K562 (cell line): Measurements from ENCODE around the gene PAN3. TPM values are rescaled to one million over a fixed set of nuclear protein-coding genes. Genes with fewer than 3 reads are reported as not detected.
A peak's percentile ranks its signal among the peaks of the same experiment; 100 is the strongest.

Experiments used
- BRF2 ChIP-seq: IDR thresholded peaks from 3 replicates; pipeline ENCODE4 v1.6.1; 2011; ENCODE audit warnings: borderline replicate concordance, mild to moderate bottlenecking; ENCODE audit not compliant: insufficient read length, insufficient read depth
- EP300 ChIP-seq: IDR thresholded peaks from 2 replicates; pipeline ENCODE4 v1.6.1; 2012; ENCODE audit warnings: low read length, improper control_type of control experiment
- GTF2A2 ChIP-seq: IDR thresholded peaks from 2 replicates; pipeline ENCODE4 v1.6.1; 2016; ENCODE audit warnings: mild to moderate bottlenecking, missing genetic modification characterization, missing compliant biosample characterization
- HMG20B ChIP-seq: fragments of 250-450 bp; sonication (Bioruptor Pico); IDR thresholded peaks from 2 replicates; pipeline ENCODE4 v1.5.0; 2021; ENCODE audit warnings: mild to moderate bottlenecking
- HSF4 ChIP-seq: fragments of 250-450 bp; sonication (Bioruptor Pico); IDR thresholded peaks from 2 replicates; pipeline ENCODE4 v2.1.2; 2022; ENCODE audit warnings: mild to moderate bottlenecking, moderate library complexity, borderline replicate concordance
- POLR2G ChIP-seq: fragments of 200-400 bp; formaldehyde crosslinking; IDR thresholded peaks from 2 replicates; pipeline ENCODE4 v1.6.1; 2017; ENCODE audit warnings: low read depth, mild to moderate bottlenecking, antibody characterized with exemption, low read length, moderate library complexity
- REST ChIP-seq, 2 experiments: fragments of 450-650 bp; formaldehyde crosslinking in 1 of 2; IDR thresholded peaks; 2 replicates each; pipeline versions ENCODE4 v1.4.0 to v1.6.1; 2014 to 2020; ENCODE audit warnings: mild to moderate bottlenecking in 2 of 2, borderline replicate concordance in 1 of 2, low read depth in 1 of 2
- SRSF9 ChIP-seq: fragments of 200-400 bp; formaldehyde crosslinking; IDR thresholded peaks from 2 replicates; pipeline ENCODE4 v1.6.1; 2017; ENCODE audit warnings: low read depth, low read length, borderline replicate concordance
- STAT5B ChIP-seq: fragments of 250-450 bp; sonication (Bioruptor Pico); IDR thresholded peaks from 2 replicates; pipeline ENCODE4 v1.8.0; 2021; ENCODE audit warnings: mild to moderate bottlenecking, inconsistent platforms
- ZNF354B ChIP-seq: fragments of 250-450 bp; sonication (Bioruptor Pico); IDR thresholded peaks from 2 replicates; pipeline ENCODE4 v1.4.0; 2020
- ZNF583 ChIP-seq: fragments of 250-450 bp; sonication (Bioruptor Pico); IDR thresholded peaks from 2 replicates; pipeline ENCODE4 v1.4.0; 2020
- polyA plus RNA-seq, 8 experiments: library from polyadenylated mRNA; depleted of rRNA in 4 of 8; stranded (reverse) in 5 of 8; unstranded in 3 of 8; fragments of >200 nt; fragmentation: Nextera tagmentation in 2 of 8; fragmentation: Illumina TruSeq in 1 of 8; extraction: Ambion mirVana in 2 of 8; extraction: Trizol in 1 of 8; gene quantifications; 2 replicates each; pipeline versions ENCODE4 v1.2.1 to v1.2.3, GENCODE V29; 2011 to 2014; ENCODE audit warnings: inconsistent platforms in 1 of 8, missing spikeins in 1 of 8
- total RNA-seq, 7 experiments: library from RNA; depleted of rRNA in 6 of 7; stranded (reverse); fragments of >200 nt in 6 of 7; fragmentation: Illumina TruSeq in 2 of 7; extraction: Trizol in 2 of 7; gene quantifications; 2 replicates each; pipeline versions ENCODE4 v1.2.1 to v1.2.3, GENCODE V29; 2011 to 2021; ENCODE audit warnings: low replicate concordance in 1 of 7
- TF ChIP-seq, protein P1 (sequence below): fragments of 250-450 bp; sonication (Bioruptor Pico); IDR thresholded peaks from 2 replicates; pipeline ENCODE4 v1.4.0; 2020; ENCODE audit warnings: mild to moderate bottlenecking
- TF ChIP-seq, protein P2 (sequence below): fragments of 250-450 bp; sonication (Bioruptor Pico); IDR thresholded peaks from 2 replicates; pipeline ENCODE4 v1.5.0; 2020; ENCODE audit warnings: mild to moderate bottlenecking, borderline replicate concordance
- TF ChIP-seq, protein P3 (sequence below): fragments of 250-450 bp; sonication (Bioruptor Pico); IDR thresholded peaks from 2 replicates; pipeline ENCODE4 v1.8.0; 2021; ENCODE audit warnings: borderline replicate concordance, mild to moderate bottlenecking, moderate library complexity; ENCODE audit not compliant: poor library complexity, severe bottlenecking

The PAN3 gene
- total and polyA plus RNA-seq, 9 of the 15 experiments (the other 6 are each of a cell fraction or from before 2014, with no cell fraction given), result 7.2 to 19.9 (median 11.6) TPM

- TF ChIP-seq, protein P1, sequence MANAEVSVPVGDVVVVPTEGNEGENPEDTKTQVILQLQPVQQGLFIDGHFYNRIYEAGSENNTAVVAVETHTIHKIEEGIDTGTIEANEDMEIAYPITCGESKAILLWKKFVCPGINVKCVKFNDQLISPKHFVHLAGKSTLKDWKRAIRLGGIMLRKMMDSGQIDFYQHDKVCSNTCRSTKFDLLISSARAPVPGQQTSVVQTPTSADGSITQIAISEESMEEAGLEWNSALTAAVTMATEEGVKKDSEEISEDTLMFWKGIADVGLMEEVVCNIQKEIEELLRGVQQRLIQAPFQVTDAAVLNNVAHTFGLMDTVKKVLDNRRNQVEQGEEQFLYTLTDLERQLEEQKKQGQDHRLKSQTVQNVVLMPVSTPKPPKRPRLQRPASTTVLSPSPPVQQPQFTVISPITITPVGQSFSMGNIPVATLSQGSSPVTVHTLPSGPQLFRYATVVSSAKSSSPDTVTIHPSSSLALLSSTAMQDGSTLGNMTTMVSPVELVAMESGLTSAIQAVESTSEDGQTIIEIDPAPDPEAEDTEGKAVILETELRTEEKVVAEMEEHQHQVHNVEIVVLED (CRISPR knock-in tag), result no peak
- TF ChIP-seq SRSF9 (no peak), HMG20B (CRISPR knock-in tag) (no peak), ZNF354B (CRISPR knock-in tag) (no peak), STAT5B (no peak), GTF2A2 (tag) (no peak), BRF2 (no peak), EP300 (no peak), POLR2G (no peak), HSF4 (no peak), ZNF583 (no peak), REST (IDR thresholded peaks at IDR 0.05; ENCODE audit: borderline replicate concordance) (peak; percentile 82), REST (CRISPR knock-in tag; IDR thresholded peaks at IDR 0.05; ENCODE audit: low read depth) (no peak)
- TF ChIP-seq, protein P2, sequence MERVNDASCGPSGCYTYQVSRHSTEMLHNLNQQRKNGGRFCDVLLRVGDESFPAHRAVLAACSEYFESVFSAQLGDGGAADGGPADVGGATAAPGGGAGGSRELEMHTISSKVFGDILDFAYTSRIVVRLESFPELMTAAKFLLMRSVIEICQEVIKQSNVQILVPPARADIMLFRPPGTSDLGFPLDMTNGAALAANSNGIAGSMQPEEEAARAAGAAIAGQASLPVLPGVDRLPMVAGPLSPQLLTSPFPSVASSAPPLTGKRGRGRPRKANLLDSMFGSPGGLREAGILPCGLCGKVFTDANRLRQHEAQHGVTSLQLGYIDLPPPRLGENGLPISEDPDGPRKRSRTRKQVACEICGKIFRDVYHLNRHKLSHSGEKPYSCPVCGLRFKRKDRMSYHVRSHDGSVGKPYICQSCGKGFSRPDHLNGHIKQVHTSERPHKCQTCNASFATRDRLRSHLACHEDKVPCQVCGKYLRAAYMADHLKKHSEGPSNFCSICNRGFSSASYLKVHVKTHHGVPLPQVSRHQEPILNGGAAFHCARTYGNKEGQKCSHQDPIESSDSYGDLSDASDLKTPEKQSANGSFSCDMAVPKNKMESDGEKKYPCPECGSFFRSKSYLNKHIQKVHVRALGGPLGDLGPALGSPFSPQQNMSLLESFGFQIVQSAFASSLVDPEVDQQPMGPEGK (CRISPR knock-in tag), result no peak
- TF ChIP-seq, protein P3, sequence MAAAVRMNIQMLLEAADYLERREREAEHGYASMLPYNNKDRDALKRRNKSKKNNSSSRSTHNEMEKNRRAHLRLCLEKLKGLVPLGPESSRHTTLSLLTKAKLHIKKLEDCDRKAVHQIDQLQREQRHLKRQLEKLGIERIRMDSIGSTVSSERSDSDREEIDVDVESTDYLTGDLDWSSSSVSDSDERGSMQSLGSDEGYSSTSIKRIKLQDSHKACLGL (CRISPR knock-in tag), result no peak
These were observed 185.9 kb downstream of the PAN3 start (continued) for GRCh38 chr13:28324181-28324789.
